Endothelial cell of umbilical vein (primary cell): Measurements from ENCODE around the gene SWAP70. TPM values are rescaled to one million over a fixed set of nuclear protein-coding genes. Genes with fewer than 3 reads are reported as not detected.

Experiments used
- BruUV-seq: library from RNA; stranded (reverse); fragments of 400-500 nt; replicated peaks from 2 replicates; lab custom pipeline; 2021; lab: Mats Ljungman, UMichigan
- CTCF ChIA-PET: fragments of 300-600, 350-600 bp; sonication (Branson Sonifier 250); formaldehyde crosslinking; loops from one replicate; lab custom pipeline; 2021; ENCODE audit warnings: antibody characterized with exemption, inconsistent platforms; lab: Charles Lee
- POLR2A ChIA-PET: fragments of 300-600, 350-600 bp; sonication (Branson Sonifier 250); formaldehyde crosslinking; loops from one replicate; lab custom pipeline; 2021; ENCODE audit warnings: antibody characterized with exemption, inconsistent platforms; lab: Charles Lee
- DNase-seq: peaks from one replicate; pipeline ENCODE4 v3.0.0-alpha.2; 2011; ENCODE audit warnings: low read depth, low spot score
- FAIRE-seq: peaks from 2 replicates; lab custom pipeline; 2011; peaks lifted over from hg19 to GRCh38; lab: Jason Lieb, UNC
- H2AFZ ChIP-seq: 2 replicates; pipeline ENCODE4 v1.6.0; 2012; ENCODE audit warnings: low read depth, low read length, control low read depth, inconsistent platforms
- H3K27ac ChIP-seq: 2 replicates; pipeline ENCODE4 v1.5.1; 2011; ENCODE audit warnings: low read depth, mild to moderate bottlenecking, control low read depth, low read length, moderate library complexity; ENCODE audit not compliant: insufficient read depth
- H3K27me3 ChIP-seq, 2 experiments: 2 replicates each; pipeline versions ENCODE4 v1.6.0 to v1.6.1; 2011; ENCODE audit warnings: low read length in 2 of 2, mixed read lengths in 1 of 2; ENCODE audit not compliant: control insufficient read depth in 2 of 2, insufficient read depth in 2 of 2
- H3K36me3 ChIP-seq, 2 experiments: 2 replicates in 1 of 2; 3 replicates in 1 of 2; pipeline ENCODE4 v1.5.1; 2011; ENCODE audit warnings: low read length in 2 of 2, mild to moderate bottlenecking in 1 of 2, moderate library complexity in 1 of 2; ENCODE audit not compliant: control insufficient read depth in 2 of 2, insufficient read depth in 2 of 2; ENCODE audit errors: extremely low read depth in 1 of 2
- H3K4me1 ChIP-seq: 3 replicates; pipeline ENCODE4 v1.5.1; 2011; ENCODE audit warnings: mild to moderate bottlenecking, low read length; ENCODE audit not compliant: control insufficient read depth, insufficient read depth; ENCODE audit errors: extremely low read depth
- H3K4me2 ChIP-seq: 2 replicates; pipeline ENCODE4 v1.6.1; 2011; ENCODE audit warnings: low read length, control low read depth, mixed read lengths; ENCODE audit not compliant: insufficient read depth
- H3K4me3 ChIP-seq, 3 experiments: fragments of 200-600 bp in 1 of 3; sonication (generic), shearing (Covaris generic) in 1 of 3; replicated peaks in 1 of 3; 2 replicates each; pipeline ENCODE4 v1.5.1; 2011 to 2016; ENCODE audit warnings: control low read depth in 3 of 3, low read length in 3 of 3, mild to moderate bottlenecking in 2 of 3, inconsistent platforms in 1 of 3, low read depth in 1 of 3, moderate library complexity in 1 of 3; ENCODE audit not compliant: insufficient read depth in 1 of 3
- H3K79me2 ChIP-seq: 2 replicates; pipeline ENCODE4 v1.6.0; 2012; ENCODE audit warnings: low read length, inconsistent platforms; ENCODE audit not compliant: control insufficient read depth, insufficient read depth
- H3K9ac ChIP-seq: replicated peaks from 2 replicates; pipeline ENCODE3; 2011; ENCODE audit warnings: low read length, control low read depth; ENCODE audit not compliant: insufficient read depth; ENCODE audit errors: extremely low read depth
- H3K9me1 ChIP-seq: replicated peaks from 3 replicates; pipeline ENCODE4 v1.6.0; 2011; ENCODE audit warnings: mild to moderate bottlenecking, low read length; ENCODE audit not compliant: control insufficient read depth, insufficient read depth; ENCODE audit errors: extremely low read depth
- H3K9me3 ChIP-seq: replicated peaks from 2 replicates; pipeline ENCODE4 v1.5.1; 2012; ENCODE audit warnings: low read length, inconsistent platforms; ENCODE audit not compliant: control insufficient read depth, insufficient read depth
- H4K20me1 ChIP-seq: replicated peaks from 2 replicates; pipeline ENCODE3; 2011; ENCODE audit warnings: mild to moderate bottlenecking, low read length; ENCODE audit not compliant: control insufficient read depth, insufficient read depth; ENCODE audit errors: extremely low read depth
- CTCF ChIP-seq, 2 donors: IDR thresholded peaks; 1 replicate in 1 of 2; 2 replicates in 1 of 2; pipeline ENCODE4 v1.5.1; 2011; ENCODE audit warnings: low read length in 2 of 2, mild to moderate bottlenecking in 2 of 2, moderate library complexity in 2 of 2, control low read depth in 1 of 2, inconsistent platforms in 1 of 2, low read depth in 1 of 2; ENCODE audit not compliant: insufficient read depth in 1 of 2; ENCODE audit errors: extremely low read depth in 1 of 2
- FOS ChIP-seq: IDR thresholded peaks from 2 replicates; pipeline ENCODE4 v1.6.1; 2011; ENCODE audit warnings: mild to moderate bottlenecking, low read length, moderate library complexity, borderline replicate concordance; ENCODE audit not compliant: insufficient read depth
- GATA2 ChIP-seq: IDR thresholded peaks from 2 replicates; pipeline ENCODE4 v1.7.0; 2011; ENCODE audit warnings: low read depth, mild to moderate bottlenecking, moderate library complexity, mixed read lengths, low read length; ENCODE audit not compliant: insufficient read length, insufficient read depth
- JUN ChIP-seq: IDR thresholded peaks from 2 replicates; pipeline ENCODE4 v1.6.1; 2011; ENCODE audit warnings: borderline replicate concordance, low read depth; ENCODE audit not compliant: insufficient read length, insufficient read depth
- MAX ChIP-seq: IDR thresholded peaks from 2 replicates; pipeline ENCODE4 v1.6.1; 2011; ENCODE audit not compliant: insufficient read depth, insufficient read length
- POLR2A ChIP-seq: IDR thresholded peaks from 2 replicates; pipeline ENCODE4 v1.6.1; 2012; ENCODE audit warnings: low read depth, mild to moderate bottlenecking, control low read depth, low read length
- dilution Hi-C: fragments of 300-500 bp; cut with MboI; formaldehyde crosslinking; loops from one replicate; pipeline ENCODE4 v1.15.0; 2019; ENCODE audit warnings: low sequenced_read_pairs; ENCODE audit not compliant: extremely low pct_ligation_motif_present
- intact Hi-C: fragments of 100-400 bp; cut with micrococcal nuclease; formaldehyde crosslinking; loops from one replicate; pipeline ENCODE4 v1.10.0; 2022
- polyA plus RNA-seq, 4 experiments: library from polyadenylated mRNA; depleted of rRNA in 3 of 4; stranded (reverse) in 3 of 4; unstranded in 1 of 4; fragments of >200 nt; gene quantifications; 2 replicates each; pipeline versions ENCODE4 v1.2.1 to v1.2.3, GENCODE V29; 2011 to 2012; ENCODE audit warnings: missing spikeins in 1 of 4
- total RNA-seq: library from RNA; stranded (reverse); gene quantifications from 2 replicates; pipeline ENCODE4 v1.2.3, GENCODE V29; 2021

Gene SWAP70
- total and polyA plus RNA-seq, 2 donors (not counting 3 experiments of a cell fraction or from before 2014, with no cell fraction given) = 52.5 to 165 TPM

- H2AFZ ChIP-seq = no peak overlapping the region
- H3K9ac ChIP-seq = no peak overlapping the region
- H3K4me3 ChIP-seq = no peak overlapping the region
- POLR2A ChIA-PET = interaction anchor here (1.2 kb wide), 1 partner anchor 42 kb away, joined by 3 read pairs; no protein-coding TSS in a partner anchor
- DNase-seq = no peak
- no peaks in the 10 kb centered on the region for H3K9me1 ChIP-seq
- CTCF ChIA-PET = interaction anchor here (1.0 to 1.5 kb wide), 5 partner anchors 8 to 65 kb away, joined by 3 to 9 read pairs (median 5); no protein-coding TSS in a partner anchor
- peaks cover 2 to 4% of the 10 kb centered on the region in 2 experiments for H3K36me3 ChIP-seq
- dilution Hi-C loops = no loop called here
- intact Hi-C loops = no loop called here
- no peaks in the 10 kb centered on the region for H3K9me3 ChIP-seq
- H3K4me1 ChIP-seq = peaks cover 19% of the 10 kb centered on the region
- TF ChIP-seq POLR2A = no peak
- TF ChIP-seq JUN = no peak
- TF ChIP-seq GATA2 = no peak
- H3K79me2 ChIP-seq = peaks cover 90% of the 10 kb centered on the region
- H3K27ac ChIP-seq = no peak overlapping the region
- FAIRE-seq = no peak
- no peak overlapping the region for H3K4me2 ChIP-seq
- no peaks in the 10 kb centered on the region for H3K27me3 ChIP-seq
- peaks cover 13% of the 10 kb centered on the region for H4K20me1 ChIP-seq
- BruUV-seq = no TSS peak
Measured at GRCh38 chr11:9677951-9678350, 14.1 kb downstream of the SWAP70 start.

- peaks cover 2 to 4% of the 10 kb centered on the region in 2 experiments for H3K36me3 ChIP-seq
- H3K4me1 ChIP-seq = peaks cover 15% of the 10 kb centered on the region
- no TSS peak for BruUV-seq
- no peaks in the 10 kb centered on the region for H3K27me3 ChIP-seq
- DNase-seq = no peak
- H3K9me1 ChIP-seq = no peaks in the 10 kb centered on the region
- TF ChIP-seq CTCF (IDR thresholded peaks at IDR 0.05; ENCODE audit: extremely low read depth in 1 of 2, insufficient read depth in 1 of 2, low read depth in 1 of 2, low read length in 2 of 2) = no peak
- no peak for TF ChIP-seq FOS
- no peak for TF ChIP-seq MAX
- no peak for TF ChIP-seq POLR2A
- intact Hi-C loops (no loop called here), dilution Hi-C loops (no loop called here)
- no peak overlapping the region for H3K4me3 ChIP-seq
- no peaks in the 10 kb centered on the region for H3K9me3 ChIP-seq
- H3K79me2 ChIP-seq = peaks cover 90% of the 10 kb centered on the region
- no peak overlapping the region for H3K27ac ChIP-seq
- H4K20me1 ChIP-seq = peaks cover 10% of the 10 kb centered on the region
- no peak overlapping the region for H3K9ac ChIP-seq
- no peak overlapping the region for H2AFZ ChIP-seq
- H3K4me2 ChIP-seq = no peak overlapping the region
- ChIA-PET POLR2A (no interaction called here), CTCF (interaction anchor here (1.5 kb wide), 1 partner anchor 10 kb away, joined by 9 read pairs; no protein-coding TSS in a partner anchor)
- no peak for FAIRE-seq
Measured at GRCh38 chr11:9678576-9678975, 14.7 kb downstream of the SWAP70 start.
